HEK293T (cell line): ENCODE measurements around the gene TFEB.

Experiments
- CTCF ChIA-PET: fragments of 350-600 bp; formaldehyde crosslinking; extraction: SDS; loops from one replicate; lab custom pipeline; 2021; ENCODE audit warnings: antibody characterized with exemption, inconsistent platforms; lab: Yijun Ruan, JAX
- POLR2A ChIA-PET: fragments of 350-600 bp; formaldehyde crosslinking; extraction: SDS; loops from one replicate; lab custom pipeline; 2020; ENCODE audit warnings: antibody characterized with exemption, inconsistent platforms; lab: Yijun Ruan, JAX
- DNase-seq: peaks from one replicate; pipeline ENCODE4 v3.0.0; 2012; ENCODE audit warnings: mixed read lengths; ENCODE audit errors: extremely low spot score
- ARNT ChIP-seq: fragments of 450-650 bp; IDR thresholded peaks from 2 replicates; pipeline ENCODE4 v1.6.1; 2017; ENCODE audit warnings: mild to moderate bottlenecking
- BHLHE40 ChIP-seq: fragments of 450-650 bp; IDR thresholded peaks from 2 replicates; pipeline ENCODE4 v1.6.1; 2016; ENCODE audit warnings: mild to moderate bottlenecking, moderate library complexity, borderline replicate concordance
- CTBP1 ChIP-seq: fragments of 450-650 bp; IDR thresholded peaks from 2 replicates; pipeline ENCODE4 v1.6.1; 2016; ENCODE audit warnings: borderline replicate concordance
- ELF4 ChIP-seq: fragments of 450-650 bp; IDR thresholded peaks from 2 replicates; pipeline ENCODE4 v1.6.1; 2017; ENCODE audit warnings: antibody characterized with exemption
- FOXA1 ChIP-seq: fragments of 450-650 bp; IDR thresholded peaks from 2 replicates; pipeline ENCODE4 v1.6.1; 2016; ENCODE audit warnings: mild to moderate bottlenecking
- FOXK2 ChIP-seq: fragments of 450-650 bp; IDR thresholded peaks from 2 replicates; pipeline ENCODE4 v1.6.1; 2016; ENCODE audit warnings: mild to moderate bottlenecking
- FOXM1 ChIP-seq: fragments of 450-650 bp; IDR thresholded peaks from 2 replicates; pipeline ENCODE4 v1.6.1; 2017; ENCODE audit warnings: mild to moderate bottlenecking, borderline replicate concordance
- HDGF ChIP-seq: fragments of 450-650 bp; IDR thresholded peaks from 2 replicates; pipeline ENCODE4 v1.6.1; 2017; ENCODE audit warnings: antibody characterized with exemption, borderline replicate concordance
- L3MBTL2 ChIP-seq: fragments of 450-650 bp; conservative IDR thresholded peaks from 2 replicates; pipeline ENCODE4 v1.6.1; 2016; ENCODE audit warnings: mild to moderate bottlenecking
- LEF1 ChIP-seq: fragments of 450-650 bp; IDR thresholded peaks from 2 replicates; pipeline ENCODE4 v1.6.1; 2017; ENCODE audit warnings: mild to moderate bottlenecking, borderline replicate concordance
- NFRKB ChIP-seq: fragments of 450-650 bp; IDR thresholded peaks from 2 replicates; pipeline ENCODE4 v1.6.1; 2016; ENCODE audit warnings: mild to moderate bottlenecking, moderate library complexity
- SP1 ChIP-seq: fragments of 450-650 bp; IDR thresholded peaks from 2 replicates; pipeline ENCODE4 v1.6.1; 2017
- SUZ12 ChIP-seq: fragments of 450-650 bp; IDR thresholded peaks from 2 replicates; pipeline ENCODE4 v1.6.1; 2016; ENCODE audit warnings: mild to moderate bottlenecking
- TARDBP ChIP-seq: fragments of 450-650 bp; IDR thresholded peaks from 2 replicates; pipeline ENCODE4 v1.6.1; 2016
- ZNF384 ChIP-seq: fragments of 450-650 bp; IDR thresholded peaks from 2 replicates; pipeline ENCODE4 v1.6.1; 2016
- TF ChIP-seq, protein P1 (sequence below): fragments of 450-650 bp; IDR thresholded peaks from 2 replicates; pipeline ENCODE4 v1.6.1; 2016

Gene TFEB

DNA sequence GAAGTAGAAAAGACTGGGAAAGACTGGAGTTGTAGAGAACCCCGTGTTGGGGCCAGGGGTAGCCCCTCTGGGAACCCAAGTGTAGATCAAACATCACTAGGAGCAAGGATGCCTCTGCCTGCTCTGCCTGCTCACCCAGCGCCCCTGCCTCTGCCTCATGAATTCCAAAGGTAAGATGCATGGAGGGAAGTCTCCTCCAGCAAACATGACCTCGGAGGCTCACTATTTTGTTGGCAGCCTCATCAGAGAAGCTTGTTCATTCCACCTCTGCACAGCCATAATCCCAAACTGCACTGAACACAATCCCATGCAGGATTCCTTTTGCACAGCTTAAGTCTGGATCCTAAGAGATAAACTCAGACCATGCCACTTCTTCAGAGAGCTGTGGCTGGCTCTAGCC, 39.4 kb upstream of the TFEB start:
- TF ChIP-seq FOXM1 (no peak), SUZ12 (no peak), LEF1 (no peak), SP1 (no peak), ZNF384 (no peak), FOXK2 (no peak), FOXA1 (no peak), ELF4 (no peak)
- TF ChIP-seq, protein P1, sequence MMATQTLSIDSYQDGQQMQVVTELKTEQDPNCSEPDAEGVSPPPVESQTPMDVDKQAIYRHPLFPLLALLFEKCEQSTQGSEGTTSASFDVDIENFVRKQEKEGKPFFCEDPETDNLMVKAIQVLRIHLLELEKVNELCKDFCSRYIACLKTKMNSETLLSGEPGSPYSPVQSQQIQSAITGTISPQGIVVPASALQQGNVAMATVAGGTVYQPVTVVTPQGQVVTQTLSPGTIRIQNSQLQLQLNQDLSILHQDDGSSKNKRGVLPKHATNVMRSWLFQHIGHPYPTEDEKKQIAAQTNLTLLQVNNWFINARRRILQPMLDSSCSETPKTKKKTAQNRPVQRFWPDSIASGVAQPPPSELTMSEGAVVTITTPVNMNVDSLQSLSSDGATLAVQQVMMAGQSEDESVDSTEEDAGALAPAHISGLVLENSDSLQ, result no peak
- POLR2A ChIA-PET, result no interaction called here
- no peak for DNase-seq
- CTCF ChIA-PET, result interaction anchor here (1.5 to 1.8 kb wide), 2 partner anchors 8 to 70 kb away, joined by 5 to 6 read pairs; no protein-coding TSS in a partner anchor

DNA sequence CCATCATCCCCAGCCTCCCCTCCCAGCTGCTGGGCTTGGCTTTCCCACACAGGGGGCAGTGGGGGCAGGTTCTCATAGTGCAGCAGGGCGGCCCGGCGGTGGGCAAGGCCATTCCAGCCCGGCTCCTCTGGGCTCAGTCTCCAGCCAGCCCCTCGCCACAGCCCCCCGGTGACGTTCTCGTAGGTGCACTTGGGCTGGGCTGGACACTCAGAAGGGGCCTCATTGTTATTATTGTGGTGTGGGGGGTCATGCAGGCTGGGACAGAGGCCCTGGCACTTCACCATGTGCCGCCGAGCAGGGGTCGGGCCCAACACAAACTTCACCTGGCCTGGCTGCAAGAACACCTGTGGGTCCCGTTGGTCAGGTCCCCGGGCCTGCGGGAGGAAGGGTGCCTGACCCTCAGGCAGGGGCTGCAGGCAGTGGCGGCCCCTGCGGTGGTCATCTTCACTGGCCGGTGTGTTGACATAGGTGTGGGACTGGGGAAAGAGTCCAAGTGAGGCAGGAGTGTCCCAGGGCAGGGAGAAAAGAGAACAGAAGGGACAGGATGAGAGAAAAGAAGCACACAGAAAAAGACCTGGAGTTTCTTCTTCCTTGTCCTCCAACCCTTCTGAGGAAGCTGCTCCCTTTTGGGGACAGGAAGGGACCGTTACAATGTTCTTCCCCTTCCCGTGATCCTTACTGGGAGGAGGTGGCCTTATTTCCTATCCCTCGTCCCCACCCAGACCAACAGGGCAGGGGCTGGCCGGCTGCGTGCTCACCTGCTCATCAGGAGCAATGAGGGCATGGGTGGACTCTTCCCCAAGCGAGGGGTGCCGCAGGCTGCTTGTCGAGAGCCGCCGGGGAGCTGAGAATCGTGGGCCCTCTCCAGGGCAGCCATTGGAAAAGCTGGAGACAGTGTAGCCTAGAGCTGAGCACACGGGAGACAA, 35.9 kb upstream of the TFEB start:
- CTCF ChIA-PET, result interaction anchor here (1.1 kb wide), 1 partner anchor 66 kb away, joined by 3 read pairs; no protein-coding TSS in a partner anchor
- DNase-seq, result no peak
- POLR2A ChIA-PET, result no interaction called here
- TF ChIP-seq TARDBP, result no peak

DNA sequence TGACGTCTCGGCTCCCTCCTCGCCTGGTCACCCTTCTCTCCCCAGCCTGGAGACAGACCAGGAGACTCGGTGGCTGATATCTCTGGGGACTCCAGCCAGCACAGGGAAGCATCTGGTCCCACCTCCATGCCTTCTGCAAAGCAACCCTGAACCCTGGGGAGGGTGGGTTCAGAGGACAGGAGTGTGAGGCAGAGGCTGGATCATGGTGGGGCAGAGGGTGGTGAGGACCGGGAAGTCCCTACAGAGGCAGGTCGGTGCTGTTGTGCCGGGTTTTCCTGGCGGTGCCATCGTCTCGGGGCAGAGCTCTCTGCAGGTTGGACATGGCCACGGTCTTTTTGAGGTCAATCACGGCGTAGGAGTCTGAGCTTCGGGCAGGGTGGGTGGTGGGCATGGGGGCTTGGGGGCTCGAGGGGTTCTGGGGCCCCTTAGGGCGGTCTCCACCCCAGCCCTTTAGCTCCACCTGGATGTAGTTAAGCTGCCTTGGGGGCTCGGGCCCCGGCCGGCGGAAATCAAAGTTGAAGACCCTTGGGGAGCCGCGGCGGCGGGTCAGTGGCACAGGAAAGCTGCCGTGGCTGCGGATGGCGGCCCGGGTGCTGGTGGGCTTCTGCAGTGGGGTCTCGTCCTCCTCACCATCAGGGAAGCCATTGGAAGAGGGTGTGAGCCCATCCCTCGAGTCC, 35.1 kb upstream of the TFEB start:
- ChIA-PET CTCF (no interaction called here), POLR2A (no interaction called here)
- DNase-seq, result no peak
- TF ChIP-seq, protein P1, result no peak
- TF ChIP-seq BHLHE40 (no peak), L3MBTL2 (no peak), FOXM1 (no peak), ARNT (no peak), SP1 (no peak), FOXA1 (no peak), NFRKB (no peak), HDGF (no peak), SUZ12 (no peak), FOXK2 (no peak), CTBP1 (no peak), ZNF384 (no peak)

DNA sequence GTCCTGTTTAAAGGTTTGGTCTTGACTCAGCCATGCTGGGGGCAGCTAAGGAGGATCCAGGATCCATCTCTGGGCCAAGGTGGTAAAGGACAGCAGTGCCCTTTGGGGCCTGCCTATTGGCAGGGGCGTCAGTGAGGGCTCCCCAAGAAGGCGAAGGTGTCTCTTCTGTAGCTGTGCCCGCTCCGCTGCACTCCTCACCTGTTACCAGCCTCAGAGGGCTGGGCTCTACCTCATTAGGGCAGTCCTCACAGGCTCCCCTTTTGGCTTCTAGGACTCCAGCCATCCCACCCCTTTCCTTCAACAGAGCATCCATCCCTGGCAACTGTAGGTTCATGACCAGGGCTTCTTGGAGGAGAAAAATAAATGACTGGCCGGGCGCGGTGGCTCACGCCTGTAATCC, 34.0 kb upstream of the TFEB start:
- ChIA-PET CTCF (interaction anchor here (0.6 to 0.7 kb wide), 2 partner anchors 93 to 155 kb away, joined by 3 to 4 read pairs; no protein-coding TSS in a partner anchor), POLR2A (interaction anchor here (2.6 kb wide), 1 partner anchor 18 kb away, joined by 14 read pairs; the partner anchor contains the start of gene TOMM6)
- TF ChIP-seq CTBP1, result no peak
- no peak for TF ChIP-seq HDGF
- TF ChIP-seq SUZ12, result no peak
- no peak for TF ChIP-seq BHLHE40
- TF ChIP-seq ELF4, result no peak
- TF ChIP-seq SP1, result no peak
- no peak for TF ChIP-seq FOXM1
- TF ChIP-seq TARDBP, result no peak
- no peak for TF ChIP-seq NFRKB
- TF ChIP-seq ARNT, result no peak
- no peak for TF ChIP-seq FOXK2
- no peak for TF ChIP-seq LEF1
- TF ChIP-seq, protein P1, result no peak
- TF ChIP-seq ZNF384, result no peak
- no peak for TF ChIP-seq FOXA1
- TF ChIP-seq L3MBTL2, result no peak
- no peak for DNase-seq

DNA sequence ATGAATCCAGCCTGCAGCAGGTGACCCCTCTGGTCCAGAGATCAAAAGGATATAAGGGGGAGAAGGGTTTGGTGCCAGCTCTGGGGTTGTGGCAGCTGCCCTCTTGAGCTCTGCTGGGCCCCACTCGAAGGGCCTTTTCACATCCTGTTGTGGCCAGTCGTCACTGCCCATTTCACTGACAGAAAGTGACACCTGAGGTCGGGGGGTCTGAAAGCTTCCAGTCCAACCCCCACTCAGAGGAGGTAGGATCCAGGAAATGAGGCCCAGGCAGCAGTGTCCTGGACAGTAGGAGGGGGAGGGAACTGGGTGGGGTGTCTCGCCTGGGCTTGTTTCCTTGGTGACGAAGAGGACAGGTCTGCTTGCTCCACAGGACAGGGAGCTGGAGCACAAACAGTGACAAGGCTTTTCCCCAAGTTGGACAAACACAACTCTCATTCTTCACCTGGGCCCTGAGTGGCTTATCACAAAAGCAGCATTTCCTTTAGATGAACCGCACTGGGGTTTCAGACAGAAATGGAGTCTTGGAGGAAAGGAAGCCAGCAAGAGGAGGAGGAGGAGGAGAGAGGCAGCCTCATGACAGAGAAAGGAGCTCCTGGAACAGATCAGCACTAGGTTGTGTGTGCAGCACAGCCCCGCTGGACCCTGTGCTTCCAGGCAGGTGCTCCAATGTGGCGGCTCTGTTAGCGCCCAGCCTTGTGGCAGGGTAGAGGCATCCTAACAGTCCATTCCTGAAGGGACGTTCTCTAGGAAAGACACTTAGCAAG, 33.3 kb upstream of the TFEB start:
- TF ChIP-seq HDGF, result no peak
- CTCF ChIA-PET, result interaction anchor here (0.6 to 1.3 kb wide), 3 partner anchors 63 to 275 kb away, joined by 3 to 6 read pairs (median 3); no protein-coding TSS in a partner anchor
- no peak for DNase-seq
- POLR2A ChIA-PET, result interaction anchor here (2.6 kb wide), 1 partner anchor 18 kb away, joined by 14 read pairs; the partner anchor contains the start of gene TOMM6
